HepG2 (cell line): ENCODE measurements around the gene CAMK2G. TPM values are rescaled to one million over a fixed set of nuclear protein-coding genes. Genes with fewer than 3 reads are reported as not detected.

Experiments
- ASH2L ChIP-seq: fragments of 300-600, 200-600 bp; sonication (generic); IDR thresholded peaks from 2 replicates; pipeline ENCODE4 v1.7.0; 2017; ENCODE audit warnings: low read depth, mild to moderate bottlenecking, moderate library complexity, mixed read lengths, low read length; ENCODE audit not compliant: insufficient read length
- ATAD3A ChIP-seq: sonication (generic); formaldehyde crosslinking; IDR thresholded peaks from 2 replicates; pipeline ENCODE4 v1.4.0; 2020; ENCODE audit warnings: missing genetic modification reagents
- DMAP1 ChIP-seq: IDR thresholded peaks from 2 replicates; pipeline ENCODE4 v1.6.1; 2016
- GPN1 ChIP-seq: sonication (generic); formaldehyde crosslinking; IDR thresholded peaks from 2 replicates; pipeline ENCODE4 v1.5.1; 2020; ENCODE audit warnings: missing genetic modification reagents, borderline replicate concordance
- IKZF5 ChIP-seq: IDR thresholded peaks from 2 replicates; pipeline ENCODE4 v1.6.1; 2018; ENCODE audit warnings: missing genetic modification reagents, mild to moderate bottlenecking, missing compliant biosample characterization
- KLF15 ChIP-seq: sonication (generic); formaldehyde crosslinking; IDR thresholded peaks from 2 replicates; pipeline ENCODE4 v1.8.1; 2023; ENCODE audit warnings: borderline replicate concordance, mild to moderate bottlenecking, inconsistent platforms, missing genetic modification reagents, mixed read lengths
- MLX ChIP-seq: IDR thresholded peaks from 2 replicates; pipeline ENCODE4 v1.6.1; 2016
- PHF8 ChIP-seq: sonication (generic); formaldehyde crosslinking; IDR thresholded peaks from 2 replicates; pipeline ENCODE4 v1.5.0; 2020; ENCODE audit warnings: missing genetic modification reagents
- PPARG ChIP-seq: conservative IDR thresholded peaks from 2 replicates; pipeline ENCODE4 v1.6.1; 2016; ENCODE audit warnings: missing biosample characterization, missing genetic modification reagents
- SAFB2 ChIP-seq: sonication (generic); formaldehyde crosslinking; IDR thresholded peaks from 2 replicates; pipeline ENCODE4 v1.5.1; 2020; ENCODE audit warnings: missing genetic modification reagents, low read depth, mild to moderate bottlenecking, borderline replicate concordance
- SPEN ChIP-seq: sonication (generic); formaldehyde crosslinking; IDR thresholded peaks from 2 replicates; pipeline ENCODE4 v1.5.1; 2020; ENCODE audit warnings: low read depth, mild to moderate bottlenecking, missing genetic modification reagents
- SRSF1 ChIP-seq: fragments of 200-400 bp; formaldehyde crosslinking; optimal IDR thresholded peaks from 2 replicates; pipeline ENCODE3; 2017; ENCODE audit warnings: mild to moderate bottlenecking, low read depth, low read length, moderate library complexity
- ZFY ChIP-seq: sonication (generic); formaldehyde crosslinking; IDR thresholded peaks from 2 replicates; pipeline ENCODE4 v1.4.0; 2020; ENCODE audit warnings: missing genetic modification reagents
- ZKSCAN8 ChIP-seq: IDR thresholded peaks from 2 replicates; pipeline ENCODE4 v1.6.1; 2016; ENCODE audit warnings: borderline replicate concordance, missing genetic modification reagents, missing compliant biosample characterization
- ZMYM3 ChIP-seq: sonication (generic); formaldehyde crosslinking; IDR thresholded peaks from 2 replicates; pipeline ENCODE4 v1.5.1; 2020; ENCODE audit warnings: mild to moderate bottlenecking, missing genetic modification reagents
- ZNF136 ChIP-seq: sonication (generic); formaldehyde crosslinking; IDR thresholded peaks from 2 replicates; pipeline ENCODE4 v1.8.1; 2022; ENCODE audit warnings: low read depth, mild to moderate bottlenecking, moderate library complexity, missing genetic modification reagents
- ZNF264 ChIP-seq: sonication (generic); formaldehyde crosslinking; IDR thresholded peaks from 2 replicates; pipeline ENCODE4 v1.4.0; 2020; ENCODE audit warnings: missing genetic modification reagents
- ZNF281 ChIP-seq: sonication (generic); formaldehyde crosslinking; IDR thresholded peaks from 2 replicates; pipeline ENCODE4 v1.4.0; 2020; ENCODE audit warnings: missing genetic modification reagents, borderline replicate concordance
- ZNF747 ChIP-seq: sonication (generic); formaldehyde crosslinking; IDR thresholded peaks from 2 replicates; pipeline ENCODE4 v1.8.1; 2023; ENCODE audit warnings: missing genetic modification reagents, mild to moderate bottlenecking, borderline replicate concordance
- ZSCAN29 ChIP-seq: sonication (generic); formaldehyde crosslinking; conservative IDR thresholded peaks from 2 replicates; pipeline ENCODE4 v1.4.0; 2020; ENCODE audit warnings: mild to moderate bottlenecking, missing genetic modification reagents
- polyA plus RNA-seq, 8 experiments: library from polyadenylated mRNA; depleted of rRNA in 3 of 8; stranded (reverse) in 7 of 8; unstranded in 1 of 8; fragments of >200 nt; fragmentation: Illumina TruSeq in 4 of 8; extraction: Trizol in 4 of 8; gene quantifications; 2 replicates each; pipeline versions ENCODE4 v1.2.1 to v1.2.3, GENCODE V29; 2011 to 2016; ENCODE audit warnings: low read depth in 4 of 8, missing spikeins in 1 of 8, mixed read lengths in 1 of 8; ENCODE audit not compliant: insufficient read depth in 1 of 8
- total RNA-seq, 5 experiments: library from RNA; depleted of rRNA; stranded (reverse); fragments of >200 nt; fragmentation: Illumina TruSeq; extraction: Trizol; gene quantifications; 2 replicates each; pipeline ENCODE4 v1.2.3, GENCODE V29; 2016; ENCODE audit warnings: low read depth in 1 of 5
- TF ChIP-seq, protein P1 (sequence below): sonication (generic); formaldehyde crosslinking; IDR thresholded peaks from 2 replicates; pipeline ENCODE4 v1.5.0; 2020; ENCODE audit warnings: missing genetic modification reagents, mild to moderate bottlenecking, borderline replicate concordance
- TF ChIP-seq, protein P2 (sequence below): sonication (generic); formaldehyde crosslinking; IDR thresholded peaks from 2 replicates; pipeline ENCODE4 v1.4.0; 2020; ENCODE audit warnings: missing genetic modification reagents

Gene CAMK2G
- total and polyA plus RNA-seq, 2 of the 13 experiments (the other 11 are each of a cell fraction or from before 2014, with no cell fraction given), result 15.9 to 18.8 TPM

GRCh38 chr10:73874267-73875138 is at the start of gene CAMK2G (continued):
- TF ChIP-seq ZFY (CRISPR knock-in tag) (peak; percentile 50; the same call in 1 of the 2 replicates), KLF15 (CRISPR knock-in tag) (no peak), ZSCAN29 (0 out of 2 replicates have a peak, but pooled peaks have one; percentile 45), ATAD3A (CRISPR knock-in tag) (no peak), SAFB2 (no peak), ASH2L (peak; percentile 51), ZNF136 (CRISPR knock-in tag) (no peak), ZNF281 (0 out of 2 replicates have a peak, but pooled peaks have one; percentile 19), ZNF264 (CRISPR knock-in tag) (no peak), ZNF747 (CRISPR knock-in tag) (0 out of 2 replicates have a peak, but pooled peaks have one; percentile 40), GPN1 (no peak), IKZF5 (peak; percentile 39; the same call in 1 of the 2 replicates), SRSF1 (peak; percentile 45), DMAP1 (CRISPR knock-in tag) (peak; percentile 75; the same call in 1 of the 2 replicates), PHF8 (CRISPR knock-in tag) (peak; percentile 59), PPARG (CRISPR knock-in tag) (no peak), MLX (CRISPR knock-in tag) (no peak), ZKSCAN8 (CRISPR knock-in tag) (no peak), ZMYM3 (peak; percentile 81), SPEN (CRISPR knock-in tag) (0 out of 2 replicates have a peak, but pooled peaks have one; percentile 26)
- TF ChIP-seq, protein P1, sequence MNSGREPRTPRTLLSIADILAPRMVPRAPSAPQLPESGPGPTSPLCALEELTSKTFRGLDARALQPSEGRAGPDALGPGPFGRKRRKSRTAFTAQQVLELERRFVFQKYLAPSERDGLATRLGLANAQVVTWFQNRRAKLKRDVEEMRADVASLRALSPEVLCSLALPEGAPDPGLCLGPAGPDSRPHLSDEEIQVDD (CRISPR knock-in tag), result no peak
- TF ChIP-seq, protein P2, sequence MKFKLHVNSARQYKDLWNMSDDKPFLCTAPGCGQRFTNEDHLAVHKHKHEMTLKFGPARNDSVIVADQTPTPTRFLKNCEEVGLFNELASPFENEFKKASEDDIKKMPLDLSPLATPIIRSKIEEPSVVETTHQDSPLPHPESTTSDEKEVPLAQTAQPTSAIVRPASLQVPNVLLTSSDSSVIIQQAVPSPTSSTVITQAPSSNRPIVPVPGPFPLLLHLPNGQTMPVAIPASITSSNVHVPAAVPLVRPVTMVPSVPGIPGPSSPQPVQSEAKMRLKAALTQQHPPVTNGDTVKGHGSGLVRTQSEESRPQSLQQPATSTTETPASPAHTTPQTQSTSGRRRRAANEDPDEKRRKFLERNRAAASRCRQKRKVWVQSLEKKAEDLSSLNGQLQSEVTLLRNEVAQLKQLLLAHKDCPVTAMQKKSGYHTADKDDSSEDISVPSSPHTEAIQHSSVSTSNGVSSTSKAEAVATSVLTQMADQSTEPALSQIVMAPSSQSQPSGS, result no peak
